Measurements from ENCODE around the gene PRKCA.

DNA sequence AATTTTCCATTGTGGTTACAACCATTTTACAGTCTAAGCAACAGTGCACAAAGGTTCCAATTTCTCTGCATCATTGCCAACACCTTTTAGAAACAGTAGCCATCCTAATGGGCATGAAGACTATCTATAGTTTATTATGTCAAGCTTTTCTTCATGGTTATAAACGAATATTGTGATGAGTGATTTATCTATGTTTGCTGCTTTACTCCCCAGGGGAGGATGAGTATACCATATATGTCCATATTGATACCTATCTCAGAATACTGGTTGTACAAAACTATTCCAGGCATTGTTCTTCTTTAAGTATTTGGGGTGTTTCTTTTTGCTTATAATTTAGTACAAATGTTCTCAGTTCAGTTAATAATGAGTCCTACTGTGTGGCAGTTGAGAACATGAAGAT is 98.3 kb downstream of the PRKCA start:
- no peak for TF ChIP-seq POLR2A (IDR thresholded peaks at IDR 0.05)
- TF ChIP-seq, protein P1, sequence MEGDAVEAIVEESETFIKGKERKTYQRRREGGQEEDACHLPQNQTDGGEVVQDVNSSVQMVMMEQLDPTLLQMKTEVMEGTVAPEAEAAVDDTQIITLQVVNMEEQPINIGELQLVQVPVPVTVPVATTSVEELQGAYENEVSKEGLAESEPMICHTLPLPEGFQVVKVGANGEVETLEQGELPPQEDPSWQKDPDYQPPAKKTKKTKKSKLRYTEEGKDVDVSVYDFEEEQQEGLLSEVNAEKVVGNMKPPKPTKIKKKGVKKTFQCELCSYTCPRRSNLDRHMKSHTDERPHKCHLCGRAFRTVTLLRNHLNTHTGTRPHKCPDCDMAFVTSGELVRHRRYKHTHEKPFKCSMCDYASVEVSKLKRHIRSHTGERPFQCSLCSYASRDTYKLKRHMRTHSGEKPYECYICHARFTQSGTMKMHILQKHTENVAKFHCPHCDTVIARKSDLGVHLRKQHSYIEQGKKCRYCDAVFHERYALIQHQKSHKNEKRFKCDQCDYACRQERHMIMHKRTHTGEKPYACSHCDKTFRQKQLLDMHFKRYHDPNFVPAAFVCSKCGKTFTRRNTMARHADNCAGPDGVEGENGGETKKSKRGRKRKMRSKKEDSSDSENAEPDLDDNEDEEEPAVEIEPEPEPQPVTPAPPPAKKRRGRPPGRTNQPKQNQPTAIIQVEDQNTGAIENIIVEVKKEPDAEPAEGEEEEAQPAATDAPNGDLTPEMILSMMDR (IDR thresholded peaks at IDR 0.05): no peak
